HG02763 (cell line): ENCODE data around the gene DSTN.

ENCODE experiments used
- ATAC-seq: cut with Tn5 transposase; IDR thresholded peaks from one replicate; pipeline ENCODE4 v1.9.1; 2021; ENCODE audit warnings: mild to moderate bottlenecking, moderate library complexity; ENCODE audit not compliant: unreplicated experiment

DSTN gene

GRCh38 chr20:17635332-17636244 is 65.7 kb downstream of the DSTN start:
- no peak for ATAC-seq

DNA sequence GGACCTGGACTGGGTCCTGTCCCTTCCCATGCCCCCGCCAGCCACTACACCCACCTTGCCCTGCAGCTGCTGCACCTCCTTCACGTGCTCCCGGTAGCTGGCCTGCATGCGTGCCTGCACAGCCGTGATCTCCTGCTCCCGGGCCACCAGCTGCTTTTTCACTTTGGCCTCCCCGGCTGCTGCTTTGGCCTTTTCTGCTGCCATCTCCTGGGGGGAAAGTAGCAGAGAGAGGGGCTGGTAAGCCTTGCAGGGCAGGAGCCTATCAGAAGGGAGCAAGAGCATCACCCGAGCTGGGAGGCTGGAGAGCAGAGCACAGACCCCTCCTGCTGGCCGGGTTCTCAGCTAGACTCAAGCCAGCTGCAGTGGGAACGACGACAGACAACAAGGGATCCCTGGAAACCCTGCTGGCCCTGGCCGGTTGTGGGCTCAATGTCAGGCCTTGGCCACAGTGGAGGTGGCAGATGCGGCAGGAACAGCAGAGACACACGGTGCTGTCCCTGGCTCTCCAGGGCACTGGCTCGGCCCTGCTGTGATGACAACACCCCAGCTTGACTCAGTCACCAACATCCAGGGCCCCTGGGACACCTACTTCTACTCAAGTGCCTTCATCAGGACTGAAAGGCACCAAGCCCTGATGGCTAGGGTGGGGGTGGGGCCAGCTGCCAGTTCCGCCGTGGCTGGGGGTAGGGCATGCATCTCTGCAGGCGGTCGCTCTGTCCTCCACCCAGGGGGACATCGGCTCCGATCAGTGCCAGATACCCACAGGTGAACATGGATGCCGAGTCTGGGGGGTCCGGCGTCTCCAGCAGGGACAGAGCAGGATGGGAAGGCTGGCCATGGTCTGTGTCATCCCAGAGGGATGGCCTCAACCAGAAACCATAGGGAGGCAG is 66.9 kb downstream of the DSTN start:
- no peak for ATAC-seq

- ATAC-seq, result no peak
These were observed 67.5 kb downstream of the DSTN start for GRCh38 chr20:17637413-17637780.

DNA sequence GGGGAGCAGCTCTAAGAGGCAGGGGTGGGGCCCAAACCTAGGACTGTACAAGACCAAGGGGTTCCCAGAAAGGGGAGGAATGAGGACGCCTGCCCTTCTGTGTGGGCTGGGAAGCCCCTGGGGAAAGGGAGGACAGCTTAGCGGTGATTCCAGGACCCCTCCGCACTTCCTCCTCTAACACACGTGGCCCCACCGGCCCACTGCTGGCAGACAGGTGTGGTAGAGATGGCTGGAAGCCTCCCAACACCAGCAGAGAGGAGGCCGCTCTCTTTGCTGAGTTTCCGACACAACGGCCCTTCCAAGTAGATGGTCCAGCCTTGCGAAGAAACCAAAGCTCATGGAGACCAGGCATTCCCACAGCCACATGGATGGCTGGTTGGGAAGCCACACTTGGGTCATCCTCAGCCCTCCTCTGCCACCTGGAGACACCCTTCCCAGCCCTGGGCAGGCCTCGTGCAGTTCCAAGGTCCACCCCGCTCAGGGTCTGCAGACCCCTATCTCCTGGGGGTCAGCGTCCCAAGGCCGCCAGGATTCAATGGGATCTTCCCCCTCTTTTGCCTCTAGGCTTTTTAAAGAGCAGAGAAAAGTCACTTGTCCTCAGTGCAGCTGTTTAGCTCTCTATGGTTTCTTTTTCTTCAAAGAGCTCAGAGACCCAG is 68.2 kb downstream of the DSTN start:
- no peak for ATAC-seq

DNA sequence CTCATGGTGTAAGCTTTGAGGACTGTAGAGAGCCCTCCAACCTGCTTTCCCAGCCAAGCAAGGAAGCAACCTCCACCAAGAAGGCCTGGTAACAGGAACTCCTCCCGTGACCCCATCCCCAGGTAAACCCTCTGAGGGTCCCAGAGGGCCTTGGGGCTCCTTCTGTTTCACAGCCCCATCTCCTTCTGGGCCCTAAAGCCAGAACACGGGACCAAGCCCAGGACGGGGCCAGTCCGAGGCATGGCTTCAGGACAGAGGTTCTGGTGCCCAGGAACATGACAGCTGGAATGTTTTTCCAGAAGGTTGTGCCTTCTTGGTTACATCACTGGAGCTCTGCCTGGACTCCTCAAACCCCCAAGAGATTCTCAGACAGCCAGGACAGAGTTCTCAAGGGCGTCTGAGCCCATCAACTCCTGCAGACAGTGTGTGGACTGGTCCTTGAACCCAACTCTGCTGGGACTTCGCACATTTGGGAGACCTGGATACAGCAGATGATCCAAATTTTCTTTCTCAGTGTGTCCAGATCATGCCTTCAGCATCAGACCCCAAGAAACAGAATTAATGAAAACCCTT is 69.0 kb downstream of the DSTN start:
- no peak for ATAC-seq

DNA sequence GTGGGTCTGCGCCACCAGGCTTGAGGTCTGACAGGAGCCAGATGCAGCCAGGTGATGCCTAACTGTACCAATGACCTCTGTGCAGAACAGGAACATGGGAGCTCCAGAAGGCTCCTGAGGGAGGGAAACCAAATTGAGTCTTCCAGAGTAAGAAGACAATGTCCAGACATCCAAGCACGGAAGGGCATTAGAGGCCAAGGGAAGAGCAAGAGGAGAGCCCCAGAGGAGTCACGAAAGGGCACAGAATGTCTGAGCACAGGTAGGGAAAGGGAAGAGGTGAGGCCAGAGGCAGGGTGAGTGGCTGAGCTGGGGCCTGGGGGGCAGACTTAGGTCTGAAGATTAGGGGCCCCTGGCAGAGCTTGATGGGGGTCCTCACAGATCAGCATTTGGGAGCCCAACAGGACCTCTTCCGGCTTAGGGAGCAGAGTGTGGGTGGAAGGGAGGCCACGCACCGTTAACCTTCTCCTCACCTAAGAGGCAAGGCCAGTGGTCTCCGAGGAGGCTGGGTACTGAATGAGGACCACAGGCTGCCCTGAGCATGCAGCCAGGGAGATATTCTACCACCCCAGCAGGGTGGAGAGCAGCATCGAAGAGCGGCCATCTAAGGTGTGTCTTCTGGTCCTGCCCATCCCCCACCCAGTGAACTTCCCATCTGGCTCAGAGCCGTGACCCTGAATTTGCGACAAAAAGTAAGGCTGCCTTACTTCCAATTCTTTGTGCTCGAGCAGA is 70.4 kb downstream of the DSTN start:
- no peak for ATAC-seq

- no peak for ATAC-seq
These were observed 71.1 kb downstream of the DSTN start for GRCh38 chr20:17640875-17641378.

DNA sequence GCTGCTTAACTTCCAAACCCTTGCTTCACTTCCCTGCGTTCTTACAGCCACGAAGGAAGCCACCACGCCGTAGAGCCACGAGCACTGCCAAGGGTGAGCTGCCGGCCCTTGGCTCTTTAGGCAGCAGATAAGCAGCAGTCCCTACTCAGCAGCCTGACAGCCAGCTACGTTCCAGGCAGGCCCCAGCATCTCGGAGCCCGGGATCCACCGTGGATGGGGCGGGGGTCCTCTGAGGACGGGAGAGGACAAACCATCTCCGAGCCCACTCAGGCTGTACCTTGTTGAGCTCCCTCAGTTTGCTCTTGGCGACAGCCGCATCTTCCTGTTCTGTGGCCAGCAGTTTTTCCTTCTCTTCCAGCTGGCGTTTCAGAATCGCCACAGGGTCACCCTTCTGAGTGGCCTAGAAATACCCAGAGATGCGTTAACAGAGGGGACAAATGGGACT is 71.7 kb downstream of the DSTN start:
- no peak for ATAC-seq

DNA sequence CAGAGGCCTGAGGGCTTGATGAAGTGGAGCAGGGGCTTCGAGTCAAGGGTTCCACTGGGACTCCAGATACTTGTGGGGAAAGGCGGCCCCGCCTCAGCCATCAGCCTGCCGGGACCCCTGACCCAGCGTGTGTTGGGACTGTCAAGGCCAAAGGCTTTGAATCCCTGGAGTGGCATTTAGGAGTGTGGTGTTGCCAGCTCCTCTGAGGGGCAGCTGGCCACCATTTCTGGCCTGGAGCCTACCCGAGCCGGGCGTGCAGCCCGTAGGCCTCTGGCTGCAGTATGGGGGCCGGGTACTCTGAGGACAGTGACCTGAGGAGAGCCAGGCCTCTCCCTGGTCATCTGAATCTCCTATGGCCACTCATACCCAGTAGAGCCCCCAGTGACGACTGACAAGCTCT is 72.1 kb downstream of the DSTN start:
- ATAC-seq, result no peak

DNA sequence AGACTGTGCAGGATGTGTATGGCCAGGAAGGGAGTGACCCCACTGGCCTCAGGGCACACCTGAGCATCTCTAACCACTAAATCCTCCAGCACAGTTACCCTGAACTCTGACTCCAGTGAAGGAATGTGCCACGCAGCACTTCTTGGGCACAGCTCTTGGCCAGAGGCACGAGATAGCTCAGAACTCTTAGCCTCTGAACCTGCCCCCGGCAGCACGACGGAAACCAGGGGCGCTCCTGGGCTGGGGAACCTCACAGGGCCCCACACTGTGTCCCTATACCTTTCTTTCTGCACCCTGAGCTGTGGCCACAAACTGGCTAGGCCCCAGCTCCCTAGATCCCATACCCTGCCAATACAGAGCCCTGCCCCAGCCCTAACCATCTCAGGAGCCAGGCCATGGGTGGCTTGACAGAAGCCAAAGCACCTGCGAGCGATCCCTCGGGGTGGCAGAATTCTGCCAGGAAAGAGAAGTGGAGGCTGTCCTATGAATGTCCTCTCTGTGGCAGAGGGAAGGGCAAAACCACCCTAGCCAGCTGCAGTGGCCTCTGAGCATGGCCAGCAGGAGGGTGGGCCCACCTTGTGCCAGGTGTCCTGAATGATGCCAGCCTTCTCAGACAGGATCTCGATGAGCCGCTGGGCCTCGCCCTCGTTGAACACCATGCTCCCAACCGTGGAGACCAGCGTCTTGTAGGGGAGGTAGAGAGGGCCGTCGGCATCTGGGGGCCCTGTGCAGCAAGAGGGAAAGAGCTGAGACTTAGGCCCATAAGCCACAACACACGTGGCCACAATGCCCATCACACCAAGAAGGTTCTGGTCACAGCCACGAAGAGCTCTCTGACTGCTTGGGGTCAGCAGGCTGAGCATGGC is 72.8 kb downstream of the DSTN start:
- ATAC-seq, result no peak

- no peak for ATAC-seq
These were observed 73.8 kb downstream of the DSTN start for GRCh38 chr20:17643531-17644188.

GRCh38 chr20:17644451-17644850 is 74.6 kb downstream of the DSTN start:
- no peak for ATAC-seq

DNA sequence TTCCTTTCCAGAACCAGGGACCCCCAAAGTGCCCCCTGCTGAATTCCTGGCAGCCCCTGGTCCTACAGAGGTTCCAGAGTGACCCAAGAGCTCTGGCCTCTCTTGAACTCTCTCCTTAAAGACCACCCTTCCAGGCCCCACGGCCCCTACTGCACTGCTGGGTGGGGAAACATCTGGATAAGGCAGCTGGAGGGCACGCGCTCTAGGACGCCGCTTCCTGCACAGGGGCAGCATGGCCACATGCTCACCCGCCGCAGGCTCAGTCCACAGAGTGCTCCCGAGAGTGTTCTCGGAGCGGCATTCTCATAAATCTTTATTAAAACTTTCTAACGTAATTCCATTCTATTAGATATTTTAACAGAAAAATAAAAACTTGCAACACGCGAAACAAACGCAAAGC is 75.1 kb downstream of the DSTN start:
- ATAC-seq, result no peak

DNA sequence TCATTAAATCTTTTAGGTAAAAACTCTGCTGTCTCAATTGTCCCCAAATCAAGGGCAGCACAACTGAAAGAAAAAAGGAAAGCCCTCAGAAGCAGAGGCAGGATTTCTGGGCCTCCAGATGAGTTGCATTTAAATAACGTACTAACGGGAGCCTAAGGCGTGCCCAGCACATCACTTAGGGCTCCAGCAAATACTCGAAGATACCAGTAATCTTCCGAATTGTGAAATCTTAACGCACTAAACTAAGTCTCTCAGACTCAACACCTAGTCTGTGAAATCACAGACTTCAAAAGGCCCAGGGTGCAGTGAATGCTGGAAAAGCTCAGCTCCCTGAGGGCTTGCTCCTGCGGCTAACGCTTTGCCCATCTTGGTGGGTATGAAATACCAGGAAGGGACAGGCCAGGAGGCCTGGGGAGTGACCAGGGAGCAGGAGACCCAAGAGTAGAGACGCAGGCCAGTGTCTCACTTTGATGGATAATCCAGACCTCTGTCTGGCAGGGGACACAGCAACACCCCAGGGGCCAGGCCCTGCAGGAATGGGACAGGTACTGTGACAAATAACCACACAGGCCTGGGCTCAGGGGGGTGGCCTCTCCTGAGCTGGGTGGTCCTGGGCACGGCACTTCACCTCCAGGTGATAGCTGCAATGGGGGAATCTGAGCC is 75.8 kb downstream of the DSTN start:
- ATAC-seq, result no peak

GRCh38 chr20:17646209-17646960 is 76.5 kb downstream of the DSTN start:
- ATAC-seq, result no peak

DNA sequence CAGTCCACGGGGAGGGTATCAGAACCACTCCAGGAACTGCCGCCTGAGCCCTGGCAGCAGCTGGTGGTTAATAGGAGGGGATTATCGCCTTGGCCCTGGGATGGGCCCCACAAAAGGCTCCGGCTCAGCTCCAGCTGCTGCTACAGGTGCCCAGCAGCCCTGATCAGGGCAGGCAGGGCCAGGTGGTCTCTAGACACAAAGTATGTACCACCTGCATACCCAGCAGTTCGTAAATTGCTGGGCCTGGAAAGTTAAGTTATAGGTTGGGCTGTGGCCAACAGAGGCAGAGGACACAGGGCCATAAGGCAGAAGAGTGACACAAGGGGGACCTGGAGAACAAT is 77.1 kb downstream of the DSTN start:
- no peak for ATAC-seq
